ENCODE measurements around the gene HAND1.

The HAND1 gene

DNA sequence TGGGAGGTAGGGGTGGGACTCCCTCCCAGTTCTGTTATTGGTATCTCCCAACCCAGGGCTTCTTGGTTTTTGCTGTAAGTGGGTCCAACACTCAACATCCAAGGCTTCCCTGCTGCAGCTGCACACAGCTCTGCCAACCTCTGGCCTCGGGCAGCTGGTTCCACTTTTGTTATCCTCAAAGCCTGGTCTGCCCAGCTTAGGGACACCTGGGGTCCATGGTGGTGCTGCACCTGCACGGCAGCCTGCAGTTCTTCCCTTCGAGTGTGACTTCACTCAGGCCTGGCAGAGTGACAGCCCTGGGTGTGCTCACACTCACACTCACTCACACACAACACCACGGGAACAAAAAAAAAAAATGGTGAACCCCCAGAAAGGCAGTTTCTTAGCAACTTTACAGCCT lies 47.6 kb downstream of the HAND1 start:
- no peak for TF ChIP-seq CTCF (IDR thresholded peaks at IDR 0.05; ENCODE audit: borderline replicate concordance, control extremely low read depth, extremely low read depth, insufficient read depth, missing control alignments)
- no peak for DNase-seq (ENCODE audit: low spot score)
- in situ Hi-C loops (cut with MboI; ENCODE audit: low sequenced_read_pairs, unreplicated experiment), result no loop called here

DNA sequence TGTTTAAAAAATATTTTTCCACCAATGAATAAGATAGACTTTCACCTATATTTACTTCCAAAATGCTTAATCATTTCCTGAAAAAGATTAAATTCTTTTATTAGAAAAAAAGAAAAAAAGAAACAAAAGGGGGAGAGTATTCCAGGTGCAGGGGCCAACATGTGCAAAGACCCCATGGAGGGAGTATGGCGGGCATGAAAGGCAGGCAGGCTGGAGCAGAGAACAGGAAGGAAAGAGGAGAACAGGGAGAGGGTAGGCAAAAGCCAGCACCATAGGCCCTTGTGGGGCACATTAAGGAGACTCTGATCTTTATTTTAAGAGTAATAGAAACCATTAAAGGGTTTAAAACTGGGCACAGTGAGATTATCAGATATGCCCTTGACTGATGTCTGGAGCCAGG lies 48.7 kb downstream of the HAND1 start:
- TF ChIP-seq CTCF (IDR thresholded peaks at IDR 0.05; ENCODE audit: borderline replicate concordance, control extremely low read depth, extremely low read depth, insufficient read depth, missing control alignments), result no peak
- in situ Hi-C loops (cut with MboI; ENCODE audit: low sequenced_read_pairs, unreplicated experiment), result no loop called here
- DNase-seq (ENCODE audit: low spot score), result no peak

GRCh38 chr5:154428208-154428607 lies 49.8 kb downstream of the HAND1 start:
- no peak for DNase-seq (ENCODE audit: low spot score)
- in situ Hi-C loops (cut with MboI; ENCODE audit: low sequenced_read_pairs, unreplicated experiment), result no loop called here
- no peak for TF ChIP-seq CTCF (IDR thresholded peaks at IDR 0.05; ENCODE audit: borderline replicate concordance, control extremely low read depth, extremely low read depth, insufficient read depth, missing control alignments)
